KMS-11 (cell line): Measurements from ENCODE around the gene PFKM.
"Not testable (repeated sequence)": the region's sequence is repeated elsewhere in the genome, so short reads cannot be mapped to it uniquely, and the experiment has no call there.

Experiments used
- H2AFZ ChIP-seq: fragments of 200-600 bp; sonication (generic); 2 replicates; pipeline ENCODE4 v1.6.1; 2016; ENCODE audit warnings: antibody characterized with exemption, mixed run types, low read depth
- H3K27ac ChIP-seq: fragments of 200-600 bp; sonication (generic); 2 replicates; pipeline ENCODE4 v1.6.1; 2016; ENCODE audit warnings: mild to moderate bottlenecking, mixed run types
- H3K27me3 ChIP-seq: fragments of 200-600 bp; sonication (generic); 2 replicates; pipeline ENCODE4 v1.6.1; 2017; ENCODE audit warnings: mild to moderate bottlenecking, low read depth, mixed run types, moderate library complexity; ENCODE audit not compliant: insufficient read depth
- H3K36me3 ChIP-seq: fragments of 200-600 bp; sonication (generic); 2 replicates; pipeline ENCODE4 v1.6.1; 2017; ENCODE audit warnings: mild to moderate bottlenecking, mixed run types; ENCODE audit not compliant: insufficient read depth
- H3K4me1 ChIP-seq: fragments of 200-600 bp; sonication (generic); 2 replicates; pipeline ENCODE4 v1.6.1; 2016; ENCODE audit warnings: mild to moderate bottlenecking, low read depth, mixed run types; ENCODE audit not compliant: poor library complexity, severe bottlenecking
- H3K4me2 ChIP-seq: fragments of 200-600 bp; sonication (generic); 2 replicates; pipeline ENCODE4 v1.7.0; 2016; ENCODE audit warnings: mild to moderate bottlenecking, mixed run types
- H3K4me3 ChIP-seq: fragments of 200-600 bp; sonication (generic); IDR thresholded peaks from 2 replicates; pipeline ENCODE4 v1.6.1; 2017; ENCODE audit warnings: low read depth, low read length, mixed read lengths; ENCODE audit not compliant: insufficient read depth
- H3K79me2 ChIP-seq: fragments of 200-600 bp; sonication (generic); 2 replicates; pipeline ENCODE4 v1.6.1; 2016; ENCODE audit warnings: low read depth, mixed run types; ENCODE audit not compliant: insufficient read depth
- H3K9ac ChIP-seq: fragments of 200-600 bp; sonication (generic); 2 replicates; pipeline ENCODE4 v1.6.1; 2016; ENCODE audit warnings: mild to moderate bottlenecking, mixed run types
- H4K20me1 ChIP-seq: fragments of 200-600 bp; sonication (generic); 2 replicates; pipeline ENCODE4 v1.6.1; 2016; ENCODE audit warnings: mild to moderate bottlenecking, mixed run types; ENCODE audit not compliant: insufficient read depth
- TF ChIP-seq, protein P1 (sequence below): fragments of 200-600 bp; sonication (generic); conservative IDR thresholded peaks from 2 replicates; pipeline ENCODE4 v1.6.1; 2017; ENCODE audit warnings: low read depth, mild to moderate bottlenecking, antibody characterized with exemption, low read length, moderate library complexity, mixed read lengths

The PFKM gene

GRCh38 chr12:48121522-48121921 is 2.4 kb downstream of the PFKM start:
- Histone ChIP-seq H3K4me1 (peaks cover 32% of the 10 kb centered on the region), H3K27ac (no peak overlapping the region), H3K36me3 (peaks cover 7% of the 10 kb centered on the region; the same call in 1 of the 2 replicates), H4K20me1 (no peaks in the 10 kb centered on the region), H3K4me3 (no peak overlapping the region), H3K27me3 (no peaks in the 10 kb centered on the region), H3K4me2 (no peak overlapping the region), H2AFZ (no peak overlapping the region), H3K9ac (no peak overlapping the region), H3K79me2 (peaks cover 35% of the 10 kb centered on the region)
- TF ChIP-seq, protein P1, sequence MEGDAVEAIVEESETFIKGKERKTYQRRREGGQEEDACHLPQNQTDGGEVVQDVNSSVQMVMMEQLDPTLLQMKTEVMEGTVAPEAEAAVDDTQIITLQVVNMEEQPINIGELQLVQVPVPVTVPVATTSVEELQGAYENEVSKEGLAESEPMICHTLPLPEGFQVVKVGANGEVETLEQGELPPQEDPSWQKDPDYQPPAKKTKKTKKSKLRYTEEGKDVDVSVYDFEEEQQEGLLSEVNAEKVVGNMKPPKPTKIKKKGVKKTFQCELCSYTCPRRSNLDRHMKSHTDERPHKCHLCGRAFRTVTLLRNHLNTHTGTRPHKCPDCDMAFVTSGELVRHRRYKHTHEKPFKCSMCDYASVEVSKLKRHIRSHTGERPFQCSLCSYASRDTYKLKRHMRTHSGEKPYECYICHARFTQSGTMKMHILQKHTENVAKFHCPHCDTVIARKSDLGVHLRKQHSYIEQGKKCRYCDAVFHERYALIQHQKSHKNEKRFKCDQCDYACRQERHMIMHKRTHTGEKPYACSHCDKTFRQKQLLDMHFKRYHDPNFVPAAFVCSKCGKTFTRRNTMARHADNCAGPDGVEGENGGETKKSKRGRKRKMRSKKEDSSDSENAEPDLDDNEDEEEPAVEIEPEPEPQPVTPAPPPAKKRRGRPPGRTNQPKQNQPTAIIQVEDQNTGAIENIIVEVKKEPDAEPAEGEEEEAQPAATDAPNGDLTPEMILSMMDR, result no peak

- no peak overlapping the region for H2AFZ ChIP-seq
- peaks cover 35% of the 10 kb centered on the region for H3K79me2 ChIP-seq
- no peaks in the 10 kb centered on the region for H4K20me1 ChIP-seq
- no peak overlapping the region for H3K4me3 ChIP-seq
- no peak overlapping the region for H3K4me2 ChIP-seq
- no peak overlapping the region for H3K9ac ChIP-seq
- no peaks in the 10 kb centered on the region for H3K27me3 ChIP-seq
- no peak overlapping the region for H3K27ac ChIP-seq
- peaks cover 32% of the 10 kb centered on the region for H3K4me1 ChIP-seq
- peaks cover 12% of the 10 kb centered on the region; the same call in 1 of the 2 replicates for H3K36me3 ChIP-seq
- TF ChIP-seq, protein P1, result no peak
Observed at GRCh38 chr12:48122065-48122834, 3.1 kb downstream of the PFKM start.

GRCh38 chr12:48123169-48123568 is 4.0 kb downstream of the PFKM start:
- H3K36me3 ChIP-seq, result peaks cover 13% of the 10 kb centered on the region; the same call in 1 of the 2 replicates
- H3K4me1 ChIP-seq, result peaks cover 25% of the 10 kb centered on the region
- no peaks in the 10 kb centered on the region for H3K27me3 ChIP-seq
- H3K79me2 ChIP-seq, result peaks cover 35% of the 10 kb centered on the region
- no peak overlapping the region for H3K4me2 ChIP-seq
- no peak overlapping the region for H2AFZ ChIP-seq
- H3K4me3 ChIP-seq, result no peak overlapping the region
- H3K27ac ChIP-seq, result no peak overlapping the region
- TF ChIP-seq, protein P1, result no peak
- no peak overlapping the region for H3K9ac ChIP-seq
- H4K20me1 ChIP-seq, result no peaks in the 10 kb centered on the region

- Histone ChIP-seq H3K79me2 (peaks cover 25% of the 10 kb centered on the region), H3K36me3 (peaks cover 13% of the 10 kb centered on the region; the same call in 1 of the 2 replicates), H3K4me1 (peaks cover 22% of the 10 kb centered on the region)
- not testable (repeated sequence) for H4K20me1 ChIP-seq, H3K27me3 ChIP-seq, H3K9ac ChIP-seq, H3K4me2 ChIP-seq, H2AFZ ChIP-seq, H3K4me3 ChIP-seq, H3K27ac ChIP-seq
Observed at GRCh38 chr12:48125542-48125941, 6.4 kb downstream of the PFKM start.

- Histone ChIP-seq H3K27me3 (no peaks in the 10 kb centered on the region), H3K79me2 (peaks cover 20% of the 10 kb centered on the region), H2AFZ (no peak overlapping the region), H3K36me3 (peaks cover 15% of the 10 kb centered on the region; the same call in 1 of the 2 replicates), H3K27ac (no peak overlapping the region), H3K4me1 (peaks cover 18% of the 10 kb centered on the region), H3K4me2 (no peak overlapping the region), H3K4me3 (no peak overlapping the region), H4K20me1 (no peaks in the 10 kb centered on the region), H3K9ac (no peak overlapping the region)
- TF ChIP-seq, protein P1, result no peak
Observed at GRCh38 chr12:48125985-48126384, 6.8 kb downstream of the PFKM start.
